COLO668 (cell line): ENCODE measurements around the gene NOL4.

Experiments
- DNase-seq: peaks from one replicate; lab custom pipeline; 2025; ENCODE audit not compliant: unreplicated experiment; lab: John Stamatoyannopoulos, UW

NOL4 gene

GRCh38 chr18:34196256-34196655 is 28.5 kb downstream of the NOL4 start:
- DNase-seq = no peak

- no peak for DNase-seq
Measured at GRCh38 chr18:34194239-34194638, 30.5 kb downstream of the NOL4 start.

- DNase-seq = no peak
Measured at GRCh38 chr18:34189656-34190435, 34.9 kb downstream of the NOL4 start.
